GM18526 (cell line): ENCODE results near the gene TEX36.

Experiments used
- POLR2A ChIP-seq: IDR thresholded peaks from 3 replicates; pipeline ENCODE4 v1.6.1; 2011; ENCODE audit not compliant: insufficient read length; ENCODE audit errors: extremely low read depth

The TEX36 gene

DNA sequence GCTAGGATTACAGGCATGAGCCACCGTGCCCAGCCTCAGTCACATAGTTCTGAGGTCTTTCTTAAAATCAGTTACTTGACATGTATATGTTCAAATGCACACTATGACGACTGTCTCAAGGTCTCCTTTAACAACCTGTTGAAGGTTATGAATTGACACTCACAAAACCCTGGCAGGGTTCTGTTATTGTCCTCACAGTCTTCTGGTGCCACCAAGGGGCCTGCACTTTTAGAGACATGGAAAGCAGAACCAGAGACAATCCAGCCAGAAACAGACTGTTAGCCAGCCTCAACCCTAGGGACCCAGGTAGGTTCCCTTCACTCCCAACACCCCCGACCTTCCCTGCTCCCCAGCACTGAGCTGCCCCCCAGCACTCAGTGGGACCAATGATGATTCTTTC, 26.4 kb downstream of the TEX36 start:
- no peak for TF ChIP-seq POLR2A

GRCh38 chr10:125646311-125646710, 36.7 kb downstream of the TEX36 start:
- no peak for TF ChIP-seq POLR2A

DNA sequence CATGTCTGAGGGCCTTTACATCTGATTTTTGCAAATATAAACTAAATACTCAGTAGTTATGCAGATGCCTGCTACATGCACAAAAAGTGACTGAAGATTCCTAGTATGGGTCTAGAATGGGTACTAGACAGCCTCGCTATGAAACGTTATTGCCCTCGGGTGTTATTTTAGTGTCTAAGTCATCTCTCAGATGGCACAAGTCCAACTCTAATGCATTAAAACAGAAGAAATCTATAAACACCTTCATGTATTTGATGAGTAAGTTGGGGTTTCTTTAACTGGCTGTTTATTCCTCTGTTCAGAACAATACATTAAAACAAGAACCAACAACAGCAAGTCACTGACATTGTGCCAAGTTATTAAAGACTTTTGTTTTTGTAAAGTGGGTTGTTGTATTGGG, 41.6 kb downstream of the TEX36 start:
- TF ChIP-seq POLR2A = no peak

- no peak for TF ChIP-seq POLR2A
Measured at GRCh38 chr10:125640653-125641052, 42.3 kb downstream of the TEX36 start.

- TF ChIP-seq POLR2A = no peak
Measured at GRCh38 chr10:125639846-125640245, 43.1 kb downstream of the TEX36 start.

DNA sequence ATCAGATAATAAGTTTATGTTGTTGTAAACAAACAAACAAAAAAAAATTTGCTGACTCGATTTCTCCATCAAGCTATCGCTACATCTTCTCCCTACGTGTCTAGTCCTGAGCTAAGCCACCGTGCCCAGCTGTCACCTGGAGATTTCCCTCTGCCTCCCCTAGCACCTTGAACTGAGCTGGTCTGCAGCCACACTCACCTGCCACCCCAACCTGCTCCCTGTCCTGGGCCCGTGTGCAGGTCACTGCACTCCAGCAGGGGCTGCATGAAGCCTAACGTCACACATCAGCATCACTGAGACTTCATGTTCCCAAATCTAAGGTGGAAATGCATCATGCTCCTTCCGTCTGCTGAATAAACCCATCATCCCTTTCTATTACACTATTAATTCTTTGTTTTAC, 44.4 kb downstream of the TEX36 start:
- no peak for TF ChIP-seq POLR2A

DNA sequence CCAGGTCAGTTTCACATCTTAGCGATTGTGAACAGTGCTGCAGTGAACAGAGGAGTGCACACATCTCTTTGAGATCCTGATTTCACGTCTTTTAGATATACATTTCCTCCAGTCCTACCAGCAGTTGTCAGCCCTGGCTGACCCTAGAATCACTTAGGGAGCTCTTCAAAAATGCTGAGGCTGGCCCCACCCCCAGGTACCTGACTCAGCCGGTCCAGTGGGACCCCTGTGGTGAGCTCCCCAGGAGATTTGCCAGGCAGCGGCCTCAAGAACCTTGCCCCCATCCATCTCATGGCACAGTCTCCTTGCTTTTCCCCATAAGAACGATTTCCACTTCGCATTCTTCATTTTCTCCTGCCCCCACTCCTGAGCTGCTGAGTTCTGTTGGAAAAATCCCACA, 45.5 kb downstream of the TEX36 start:
- no peak for TF ChIP-seq POLR2A

- no peak for TF ChIP-seq POLR2A
Measured at GRCh38 chr10:125634606-125635005, 48.4 kb downstream of the TEX36 start.

DNA sequence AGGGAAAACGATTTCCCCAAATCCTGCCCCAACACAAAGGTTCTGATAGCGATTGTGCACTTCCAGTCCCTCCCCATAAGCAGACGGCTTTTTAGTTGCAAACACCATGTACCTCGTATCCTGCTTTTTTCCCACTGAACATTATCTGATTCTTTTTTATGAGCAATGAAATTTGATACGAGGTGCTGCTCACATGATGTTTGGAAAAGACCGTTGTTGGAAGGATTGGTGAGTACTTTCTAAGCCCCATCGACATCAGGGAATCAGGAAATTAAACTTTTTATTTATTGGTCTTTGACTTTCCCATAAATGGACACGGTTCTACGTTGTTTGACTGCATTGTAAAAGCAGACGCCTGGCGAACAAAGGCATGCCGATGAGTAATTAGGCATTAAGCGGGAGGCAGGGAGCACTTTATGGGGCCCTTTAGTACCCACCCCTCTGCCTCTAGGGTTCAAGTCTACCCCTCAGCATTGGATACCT, 49.4 kb downstream of the TEX36 start:
- TF ChIP-seq POLR2A = no peak

DNA sequence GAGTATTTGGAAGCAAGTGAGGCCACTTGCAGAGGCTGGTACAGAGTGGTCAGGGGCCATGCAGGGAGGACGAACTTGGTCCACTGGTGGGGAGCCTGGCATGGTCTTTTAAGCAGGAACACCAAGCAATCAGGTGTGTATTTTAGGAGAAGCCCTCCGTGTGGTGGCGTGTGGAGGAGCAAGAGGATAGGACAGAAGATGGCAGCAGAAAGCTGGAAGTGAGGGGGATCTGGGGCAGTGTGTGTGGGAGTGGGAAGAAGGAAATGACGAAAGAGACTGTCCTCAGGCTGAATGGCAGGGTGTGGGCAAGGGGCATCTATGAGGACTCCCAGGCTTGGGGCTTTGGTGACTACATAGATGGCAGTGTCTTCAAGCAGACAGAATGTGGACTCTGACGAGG, 51.2 kb downstream of the TEX36 start:
- TF ChIP-seq POLR2A = no peak

DNA sequence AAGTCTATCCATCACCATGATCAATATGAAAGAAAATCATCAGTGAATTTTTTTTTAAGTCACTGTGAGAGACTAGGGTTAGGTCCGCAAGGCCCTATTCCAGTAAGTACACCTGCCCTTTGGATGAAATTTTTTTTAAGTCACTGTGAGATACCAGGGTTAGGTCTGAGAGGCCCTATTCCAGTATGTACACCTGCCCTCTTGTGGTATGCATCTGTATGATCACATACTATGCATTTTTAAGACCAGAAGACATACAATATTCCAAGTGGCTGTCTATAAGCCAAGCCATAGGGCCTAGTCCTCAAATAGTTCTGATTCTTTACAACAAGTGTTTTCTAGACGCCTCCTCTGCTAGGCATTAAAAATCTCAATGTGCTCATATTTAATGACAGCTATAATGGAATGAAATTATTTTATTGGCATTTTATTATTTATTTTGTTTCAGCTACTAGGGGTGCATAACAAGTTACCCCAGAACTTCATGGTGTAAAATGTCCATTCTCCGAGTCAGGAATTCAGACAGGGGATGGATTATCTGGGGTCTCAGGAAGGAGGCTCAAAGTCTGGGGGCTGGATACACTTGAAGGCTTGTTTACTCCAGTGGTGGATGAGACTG, 53.1 kb downstream of the TEX36 start:
- TF ChIP-seq POLR2A = no peak

DNA sequence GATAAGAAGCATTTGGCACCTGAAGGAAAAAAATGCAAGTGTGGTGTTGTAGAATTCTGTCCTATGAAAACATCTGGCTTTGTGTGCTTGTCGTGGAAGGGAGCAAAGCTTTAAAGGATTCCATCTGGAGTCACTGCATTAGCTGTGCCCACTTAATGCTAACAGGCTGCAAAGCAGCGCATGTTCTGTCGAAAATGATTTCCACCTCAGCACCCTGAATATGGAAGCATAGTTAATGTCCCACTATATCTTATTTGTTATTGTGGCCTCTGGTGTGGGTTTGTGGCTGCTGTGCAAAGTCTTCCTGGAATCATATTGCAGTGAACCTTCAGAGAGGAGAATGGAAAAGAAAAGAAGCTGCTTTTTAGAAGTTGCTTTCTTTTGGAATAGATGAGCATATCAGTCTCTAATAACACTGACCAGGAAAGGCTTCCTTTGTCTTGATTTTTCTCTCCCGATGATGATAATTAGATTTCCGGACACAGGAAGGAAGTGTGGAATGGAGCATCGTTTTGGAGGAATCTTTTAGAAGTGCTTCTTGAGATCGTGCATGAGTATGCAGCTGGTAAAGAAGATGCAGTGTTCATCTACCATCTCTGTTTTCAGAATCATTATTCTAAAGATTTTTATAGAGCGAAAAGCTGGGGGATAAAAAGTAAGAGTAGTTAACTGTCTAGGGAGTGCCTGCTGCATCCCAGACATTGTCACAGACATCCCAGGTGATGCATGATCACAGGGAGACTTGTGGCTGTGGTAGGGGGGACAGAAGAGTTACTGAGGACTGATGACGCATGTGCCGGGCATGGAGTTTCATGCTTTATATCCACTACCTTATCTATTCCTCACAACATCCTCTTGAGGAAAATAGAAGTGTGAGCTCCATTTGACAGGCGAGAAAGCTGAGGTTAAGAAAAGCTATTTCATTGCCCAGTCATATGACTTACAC, 54.6 kb downstream of the TEX36 start:
- TF ChIP-seq POLR2A = no peak

DNA sequence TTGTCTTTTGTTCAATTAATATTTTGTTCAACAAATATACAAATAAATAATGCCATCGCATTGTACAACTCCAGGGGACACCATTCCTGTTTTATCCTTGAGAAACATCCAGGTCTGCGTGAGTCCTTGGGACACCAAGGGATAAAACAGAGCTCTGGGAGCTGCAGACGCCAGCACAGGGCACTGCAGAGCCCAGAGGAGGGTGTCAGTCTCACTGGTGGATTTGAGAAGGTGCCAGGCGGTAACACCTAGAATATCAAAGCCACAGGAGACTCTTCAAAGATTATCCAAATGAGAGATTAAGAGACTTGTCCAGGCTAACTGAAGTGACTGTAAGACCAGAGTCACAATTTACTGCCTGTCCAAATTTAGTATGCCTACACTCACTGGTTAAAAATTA, 55.3 kb downstream of the TEX36 start:
- TF ChIP-seq POLR2A = no peak

DNA sequence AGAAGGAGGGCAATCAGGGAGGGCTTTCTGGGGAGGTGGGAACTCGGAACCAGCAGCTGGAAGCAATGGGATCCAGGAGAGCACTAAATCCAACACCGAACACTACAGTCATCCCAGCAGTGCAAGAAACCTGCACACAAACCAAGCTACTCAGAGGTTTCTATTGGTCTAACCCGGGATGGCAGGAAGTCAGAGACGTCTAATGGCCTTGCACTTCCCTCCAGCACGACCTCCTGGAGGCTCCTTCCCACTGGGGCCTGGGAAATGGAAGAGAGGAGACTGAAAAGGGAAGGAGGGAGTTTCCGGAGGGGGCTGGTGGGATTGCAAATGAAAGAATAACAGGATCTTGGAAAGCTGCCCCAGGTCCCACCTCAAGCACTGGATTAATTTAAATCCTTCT, 56.3 kb downstream of the TEX36 start:
- no peak for TF ChIP-seq POLR2A

GRCh38 chr10:125625586-125625985, 57.4 kb downstream of the TEX36 start:
- TF ChIP-seq POLR2A = no peak

DNA sequence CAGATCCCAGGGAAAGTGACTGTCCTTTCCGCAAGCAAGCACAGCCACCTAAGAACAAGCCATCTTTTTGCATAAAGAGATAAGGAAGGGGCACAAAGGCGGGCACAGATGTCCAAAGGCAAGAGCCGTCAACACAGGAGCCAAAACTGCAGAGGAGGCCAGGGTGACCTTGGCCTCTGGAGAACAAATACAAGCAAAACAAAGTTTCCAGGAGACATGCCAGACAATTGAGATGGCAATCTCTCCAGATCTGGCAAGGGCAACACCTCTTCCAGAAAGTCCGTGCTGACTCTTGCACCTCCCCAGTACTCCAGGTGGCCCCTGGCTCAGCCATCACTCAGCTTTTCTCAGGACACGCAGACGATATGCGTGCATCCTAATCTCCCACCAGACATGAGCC, 58.2 kb downstream of the TEX36 start:
- TF ChIP-seq POLR2A = no peak
